Glomerular visceral epithelial cell (primary cell): Measurements from ENCODE around the gene NKAIN2.
"Not testable (repeated sequence)": the region's sequence is repeated elsewhere in the genome, so short reads cannot be mapped to it uniquely, and the experiment has no call there.

Source experiments
- DNase-seq: peaks from one replicate; pipeline ENCODE4 v3.0.0-alpha.2; 2016; ENCODE audit errors: extremely low spot score

Gene NKAIN2

GRCh38 chr6:124433387-124434160 is 629.9 kb downstream of the NKAIN2 start:
- no peak for DNase-seq

- DNase-seq = no peak
These were observed 630.8 kb downstream of the NKAIN2 start for GRCh38 chr6:124434421-124434820.

GRCh38 chr6:124436803-124437202 is 633.1 kb downstream of the NKAIN2 start:
- no peak for DNase-seq

- no peak for DNase-seq
These were observed 634.9 kb downstream of the NKAIN2 start for GRCh38 chr6:124438546-124439065.

- DNase-seq = no peak
These were observed 637.8 kb downstream of the NKAIN2 start for GRCh38 chr6:124441450-124441849.

- DNase-seq = no peak
These were observed 639.9 kb downstream of the NKAIN2 start for GRCh38 chr6:124443541-124443940.

- DNase-seq = no peak
These were observed 641.9 kb downstream of the NKAIN2 start for GRCh38 chr6:124445581-124445980.

GRCh38 chr6:124446961-124447360 is 643.3 kb downstream of the NKAIN2 start:
- DNase-seq = no peak

GRCh38 chr6:124459268-124459667 is 655.6 kb downstream of the NKAIN2 start:
- DNase-seq = no peak

GRCh38 chr6:124462750-124463149 is 659.1 kb downstream of the NKAIN2 start:
- DNase-seq = no peak

- DNase-seq = no peak
These were observed 659.6 kb downstream of the NKAIN2 start for GRCh38 chr6:124463271-124463670.

GRCh38 chr6:124464600-124464999 is 660.9 kb downstream of the NKAIN2 start:
- not testable (repeated sequence) for DNase-seq

- DNase-seq = no peak
These were observed 663.3 kb downstream of the NKAIN2 start for GRCh38 chr6:124466949-124467348.

GRCh38 chr6:124467366-124467765 is 663.7 kb downstream of the NKAIN2 start:
- DNase-seq = no peak

GRCh38 chr6:124470803-124471202 is 667.1 kb downstream of the NKAIN2 start:
- no peak for DNase-seq

GRCh38 chr6:124475176-124475575 is 671.5 kb downstream of the NKAIN2 start:
- DNase-seq = no peak

- DNase-seq = no peak
These were observed 675.2 kb downstream of the NKAIN2 start for GRCh38 chr6:124478906-124479305.

- peak; percentile 34 for DNase-seq
These were observed 676.3 kb downstream of the NKAIN2 start for GRCh38 chr6:124479991-124480430.

GRCh38 chr6:124482071-124482491 is 678.4 kb downstream of the NKAIN2 start:
- no peak for DNase-seq

GRCh38 chr6:124487623-124488431 is 684.2 kb downstream of the NKAIN2 start:
- DNase-seq = peak; percentile 52

- DNase-seq = peak; percentile 78
These were observed 686.5 kb downstream of the NKAIN2 start for GRCh38 chr6:124490122-124490521.

- DNase-seq = no peak
These were observed 689.6 kb downstream of the NKAIN2 start for GRCh38 chr6:124493259-124493658.
